ENCODE results near the gene SNAPC3. TPM values are rescaled to one million over a fixed set of nuclear protein-coding genes. Genes with fewer than 3 reads are reported as not detected.

Gene SNAPC3
- total and polyA plus RNA-seq, 11 donors, result 12.5 to 41.1 (median 30.3) TPM

DNA sequence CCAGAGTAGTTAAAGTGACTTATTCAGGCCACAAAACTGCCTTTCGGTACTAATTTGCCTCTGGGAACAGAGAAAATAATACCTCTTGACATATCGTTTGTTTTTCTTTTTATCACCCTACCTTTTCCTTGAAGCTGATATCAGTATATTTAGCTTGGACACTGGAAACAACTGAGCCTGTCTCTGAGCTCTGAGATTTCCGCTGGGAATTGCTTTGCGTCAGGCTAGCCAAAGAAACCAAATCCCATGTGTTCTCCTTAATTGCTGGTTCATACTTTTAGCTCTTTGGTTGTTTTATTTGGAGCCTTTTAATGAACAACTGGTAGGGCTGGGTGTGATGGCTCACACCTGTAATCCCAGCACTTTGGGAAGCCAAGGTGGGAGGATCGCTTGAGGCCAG lies 30.3 kb upstream of the SNAPC3 start:
- no peak for TF ChIP-seq POLR2A (IDR thresholded peaks at IDR 0.05)
- TF ChIP-seq, protein P1, sequence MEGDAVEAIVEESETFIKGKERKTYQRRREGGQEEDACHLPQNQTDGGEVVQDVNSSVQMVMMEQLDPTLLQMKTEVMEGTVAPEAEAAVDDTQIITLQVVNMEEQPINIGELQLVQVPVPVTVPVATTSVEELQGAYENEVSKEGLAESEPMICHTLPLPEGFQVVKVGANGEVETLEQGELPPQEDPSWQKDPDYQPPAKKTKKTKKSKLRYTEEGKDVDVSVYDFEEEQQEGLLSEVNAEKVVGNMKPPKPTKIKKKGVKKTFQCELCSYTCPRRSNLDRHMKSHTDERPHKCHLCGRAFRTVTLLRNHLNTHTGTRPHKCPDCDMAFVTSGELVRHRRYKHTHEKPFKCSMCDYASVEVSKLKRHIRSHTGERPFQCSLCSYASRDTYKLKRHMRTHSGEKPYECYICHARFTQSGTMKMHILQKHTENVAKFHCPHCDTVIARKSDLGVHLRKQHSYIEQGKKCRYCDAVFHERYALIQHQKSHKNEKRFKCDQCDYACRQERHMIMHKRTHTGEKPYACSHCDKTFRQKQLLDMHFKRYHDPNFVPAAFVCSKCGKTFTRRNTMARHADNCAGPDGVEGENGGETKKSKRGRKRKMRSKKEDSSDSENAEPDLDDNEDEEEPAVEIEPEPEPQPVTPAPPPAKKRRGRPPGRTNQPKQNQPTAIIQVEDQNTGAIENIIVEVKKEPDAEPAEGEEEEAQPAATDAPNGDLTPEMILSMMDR (IDR thresholded peaks at IDR 0.05), result no peak
- H3K27me3 ChIP-seq, result peaks cover 0 to 3% (median 0%) of the 10 kb centered on the region in 9 donors
- no peak overlapping the region for H3K27ac ChIP-seq
- DNase-seq, result no peak
- no peak overlapping the region for H3K4me3 ChIP-seq
- no peaks in the 10 kb centered on the region for H3K36me3 ChIP-seq
- H3K9me3 ChIP-seq, result no peaks in the 10 kb centered on the region
- intact Hi-C loops (cut with DNase I), result no loop called here
- no peaks in the 10 kb centered on the region for H3K4me1 ChIP-seq
- peak in 1 of 4 donors; percentile 44 for ATAC-seq
- 55 to 67% (median 64%) methylated on average over 5 of the region's 5 CpGs for WGBS, 4 donors

DNA sequence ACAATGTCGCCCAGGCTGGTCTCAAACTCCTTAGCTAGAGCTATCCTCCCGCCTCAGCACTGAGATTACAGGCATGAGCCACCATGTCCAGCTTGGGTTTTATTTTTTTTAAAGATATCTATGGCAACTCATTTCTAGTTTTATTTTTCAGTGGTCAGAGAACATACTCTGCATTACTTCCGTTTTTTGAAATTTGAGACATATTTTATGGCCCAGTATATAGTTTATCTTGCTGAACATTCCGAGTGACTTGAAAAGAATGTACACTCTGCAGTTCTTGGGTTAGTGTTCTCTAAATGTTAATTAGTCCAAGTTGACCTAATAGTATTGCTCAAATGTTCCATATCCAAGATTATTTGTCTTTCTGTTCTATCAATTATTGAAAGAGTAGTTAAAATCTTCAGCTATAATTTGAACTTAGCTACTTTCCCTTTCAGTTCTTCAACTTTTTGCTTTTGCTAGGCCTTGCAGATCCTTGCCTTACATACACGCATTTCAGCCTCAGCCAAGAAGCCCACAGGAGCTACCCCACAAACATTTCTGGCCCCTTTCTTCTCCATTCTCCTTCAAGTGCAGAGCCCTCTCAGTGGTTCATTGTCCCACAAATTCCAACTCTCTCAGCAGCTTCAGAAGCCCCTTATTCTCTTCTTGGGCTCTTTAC lies 22.3 kb upstream of the SNAPC3 start:
- no peak overlapping the region for H3K27ac ChIP-seq
- intact Hi-C loops (cut with DNase I), result no loop called here
- TF ChIP-seq, protein P1 (IDR thresholded peaks at IDR 0.05), result no peak
- no peak for TF ChIP-seq POLR2A (IDR thresholded peaks at IDR 0.05)
- no peak for DNase-seq
- H3K4me3 ChIP-seq, result no peak overlapping the region
- no peaks in the 10 kb centered on the region for H3K36me3 ChIP-seq
- no peaks in the 10 kb centered on the region for H3K4me1 ChIP-seq
- ATAC-seq, result no peak
- peaks cover 0 to 11% (median 0%) of the 10 kb centered on the region in 12 donors for H3K9me3 ChIP-seq
- no peaks in the 10 kb centered on the region for H3K27me3 ChIP-seq
- 68 to 88% (median 70%) methylated on average over 5 of the region's 5 CpGs for WGBS, 4 donors

DNA sequence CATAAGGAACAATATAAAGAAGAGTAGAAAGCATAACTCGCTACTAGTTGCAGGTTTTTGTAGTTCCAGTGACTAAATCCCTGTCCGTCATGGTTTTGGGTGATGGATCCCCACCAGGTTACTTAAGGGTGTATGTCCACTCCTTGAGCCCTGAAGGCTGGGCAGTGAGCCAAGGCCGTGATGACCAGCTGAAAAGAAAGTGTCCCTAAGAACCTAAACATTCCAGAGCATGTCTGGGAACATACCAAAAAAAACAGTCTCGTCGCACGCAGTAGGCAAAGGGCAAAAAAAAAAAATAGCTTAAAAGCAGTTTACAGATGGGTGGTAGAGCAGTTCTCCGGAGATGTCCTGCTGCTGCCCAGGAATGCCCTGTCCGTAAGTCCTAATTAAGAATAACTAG lies 21.4 kb upstream of the SNAPC3 start:
- no peak overlapping the region for H3K27ac ChIP-seq
- intact Hi-C loops (cut with DNase I), result no loop called here

DNA sequence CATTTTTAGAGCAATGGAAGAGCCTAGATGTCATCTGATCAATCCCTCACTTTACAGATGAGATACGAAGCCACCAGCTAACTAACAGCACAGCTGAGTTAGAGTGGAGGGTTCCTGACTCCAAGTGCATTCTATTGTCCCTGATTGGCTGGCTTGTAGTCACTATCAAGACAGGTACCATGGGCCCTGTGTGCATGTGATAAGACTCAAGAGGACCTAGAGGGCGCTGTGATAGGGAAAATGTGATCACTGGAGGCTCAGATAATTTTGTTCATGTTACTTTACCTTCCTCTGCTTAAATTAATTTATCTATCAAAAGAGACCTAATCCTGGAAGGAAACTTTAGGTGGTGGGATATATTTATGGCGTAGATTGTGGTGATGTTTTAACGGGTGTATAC lies 19.5 kb upstream of the SNAPC3 start:
- Histone ChIP-seq H3K27me3 (no peaks in the 10 kb centered on the region), H3K9me3 (peaks cover 0 to 11% (median 0%) of the 10 kb centered on the region in 12 donors), H3K4me3 (no peak overlapping the region), H3K4me1 (no peaks in the 10 kb centered on the region), H3K36me3 (no peaks in the 10 kb centered on the region), H3K27ac (no peak overlapping the region)
- ATAC-seq (no peak), DNase-seq (no peak)
- TF ChIP-seq, protein P1 (IDR thresholded peaks at IDR 0.05), result peak in 3 of 12 donors; percentile 11 to 24 (median 19)
- no peak for TF ChIP-seq POLR2A (IDR thresholded peaks at IDR 0.05)
- intact Hi-C loops (cut with DNase I), result no loop called here
- 66 to 76% (median 67%) methylated on average over 4 of the region's 4 CpGs for WGBS, 4 donors

More for the DNA sequence above, 21.4 kb upstream of the SNAPC3 start:
- Histone ChIP-seq H3K4me1 (no peaks in the 10 kb centered on the region), H3K27me3 (no peaks in the 10 kb centered on the region), H3K4me3 (no peak overlapping the region), H3K36me3 (no peaks in the 10 kb centered on the region), H3K9me3 (peaks cover 0 to 11% (median 0%) of the 10 kb centered on the region in 12 donors)
- no peak for DNase-seq
- 60 to 69% (median 60%) methylated on average over 8 of the region's 8 CpGs for WGBS, 4 donors
- no peak for ATAC-seq
- TF ChIP-seq, protein P1 (IDR thresholded peaks at IDR 0.05), result no peak
- no peak for TF ChIP-seq POLR2A (IDR thresholded peaks at IDR 0.05)

Measured in heart left ventricle (tissue), 16 donors.